ENCODE data around the gene SLC5A11.

Gene SLC5A11

DNA sequence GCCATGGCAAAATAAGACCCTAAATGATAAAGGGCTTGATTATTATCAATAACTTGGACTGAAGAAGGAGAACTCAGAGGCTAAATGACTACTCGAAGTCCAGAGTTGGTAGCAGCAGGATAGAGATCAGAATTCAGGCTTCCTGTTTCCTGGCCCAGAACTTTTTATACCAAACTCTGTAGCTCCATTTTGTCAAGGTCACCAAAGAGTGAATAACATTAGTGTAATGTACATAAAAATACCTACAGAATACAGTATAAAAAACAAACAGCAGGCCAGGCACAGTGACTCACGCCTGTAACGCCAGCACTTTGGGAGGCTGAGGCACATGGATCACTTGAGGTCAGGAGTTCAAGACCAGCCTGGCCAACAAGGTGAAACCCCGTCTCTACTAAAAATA lies 90.4 kb downstream of the SLC5A11 start:
- TF ChIP-seq, protein P1, sequence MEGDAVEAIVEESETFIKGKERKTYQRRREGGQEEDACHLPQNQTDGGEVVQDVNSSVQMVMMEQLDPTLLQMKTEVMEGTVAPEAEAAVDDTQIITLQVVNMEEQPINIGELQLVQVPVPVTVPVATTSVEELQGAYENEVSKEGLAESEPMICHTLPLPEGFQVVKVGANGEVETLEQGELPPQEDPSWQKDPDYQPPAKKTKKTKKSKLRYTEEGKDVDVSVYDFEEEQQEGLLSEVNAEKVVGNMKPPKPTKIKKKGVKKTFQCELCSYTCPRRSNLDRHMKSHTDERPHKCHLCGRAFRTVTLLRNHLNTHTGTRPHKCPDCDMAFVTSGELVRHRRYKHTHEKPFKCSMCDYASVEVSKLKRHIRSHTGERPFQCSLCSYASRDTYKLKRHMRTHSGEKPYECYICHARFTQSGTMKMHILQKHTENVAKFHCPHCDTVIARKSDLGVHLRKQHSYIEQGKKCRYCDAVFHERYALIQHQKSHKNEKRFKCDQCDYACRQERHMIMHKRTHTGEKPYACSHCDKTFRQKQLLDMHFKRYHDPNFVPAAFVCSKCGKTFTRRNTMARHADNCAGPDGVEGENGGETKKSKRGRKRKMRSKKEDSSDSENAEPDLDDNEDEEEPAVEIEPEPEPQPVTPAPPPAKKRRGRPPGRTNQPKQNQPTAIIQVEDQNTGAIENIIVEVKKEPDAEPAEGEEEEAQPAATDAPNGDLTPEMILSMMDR (conservative IDR thresholded peaks at IDR 0.05): no peak
- no peak for TF ChIP-seq ZFX (IDR thresholded peaks at IDR 0.05)
- H3K27ac ChIP-seq: peak overlapping the region; percentile 75

DNA sequence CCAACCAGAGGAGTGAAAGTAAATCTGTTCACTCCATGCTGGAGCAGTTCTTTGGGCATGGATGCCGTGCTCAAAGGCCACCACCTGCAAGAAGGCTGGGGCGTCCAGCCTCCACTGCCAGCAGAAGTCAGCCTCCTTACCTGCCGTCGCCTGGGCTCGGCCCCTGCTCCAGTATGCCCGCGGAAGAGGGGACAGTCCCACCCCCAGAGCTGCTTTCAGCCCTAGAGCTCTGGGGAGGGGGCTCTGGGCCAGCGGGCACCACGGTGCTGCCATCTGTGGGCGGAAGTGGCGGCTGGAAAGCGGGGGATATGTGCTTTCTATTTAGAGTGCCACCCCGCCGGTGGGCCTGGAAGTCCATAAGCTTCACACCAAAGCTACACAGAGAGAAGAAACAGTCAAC lies 93.5 kb downstream of the SLC5A11 start:
- H3K27ac ChIP-seq: no peak overlapping the region
- TF ChIP-seq, protein P1 (conservative IDR thresholded peaks at IDR 0.05): no peak
- TF ChIP-seq ZFX (IDR thresholded peaks at IDR 0.05): no peak

DNA sequence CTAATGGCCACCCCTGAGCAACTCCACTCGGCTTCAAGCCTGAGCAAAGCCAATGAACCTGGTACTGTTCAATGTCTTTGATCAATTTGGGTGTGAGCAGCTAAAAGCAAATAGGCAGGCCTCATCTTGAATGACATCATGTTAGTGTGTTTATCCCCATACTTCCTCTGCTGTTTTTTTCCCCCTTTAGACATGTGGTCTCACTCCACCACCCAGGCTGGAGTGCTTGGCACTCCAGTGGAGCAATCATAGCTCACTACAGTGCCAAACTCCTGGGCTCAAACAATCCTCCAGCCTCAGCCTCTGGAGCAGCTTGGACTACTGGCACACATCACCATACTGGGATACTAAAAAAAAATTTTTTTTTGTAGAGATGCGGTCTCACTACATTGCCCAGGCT lies 94.0 kb downstream of the SLC5A11 start:
- H3K27ac ChIP-seq: no peak overlapping the region
- no peak for TF ChIP-seq ZFX (IDR thresholded peaks at IDR 0.05)
- TF ChIP-seq, protein P1 (conservative IDR thresholded peaks at IDR 0.05): no peak

DNA sequence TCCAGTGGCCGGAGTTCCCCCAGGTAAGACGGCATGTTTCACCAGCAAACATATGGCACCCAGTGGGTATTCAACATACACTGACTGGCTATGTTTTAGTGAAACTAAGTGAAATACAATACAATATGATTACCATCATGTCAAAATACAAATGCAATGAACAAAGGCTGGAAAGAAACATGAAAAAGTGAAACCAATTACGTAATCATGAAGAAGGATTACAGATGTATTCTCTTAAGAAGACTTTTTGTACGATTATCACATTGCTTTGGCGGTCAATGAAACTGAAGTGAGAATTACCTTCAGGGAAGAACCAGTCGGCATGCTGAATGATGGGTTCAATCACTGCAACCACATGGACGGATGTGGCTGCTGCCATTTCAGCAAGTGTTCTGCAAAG lies 97.7 kb downstream of the SLC5A11 start:
- H3K27ac ChIP-seq: no peak overlapping the region
- TF ChIP-seq ZFX (IDR thresholded peaks at IDR 0.05): no peak
- TF ChIP-seq, protein P1 (conservative IDR thresholded peaks at IDR 0.05): no peak

DNA sequence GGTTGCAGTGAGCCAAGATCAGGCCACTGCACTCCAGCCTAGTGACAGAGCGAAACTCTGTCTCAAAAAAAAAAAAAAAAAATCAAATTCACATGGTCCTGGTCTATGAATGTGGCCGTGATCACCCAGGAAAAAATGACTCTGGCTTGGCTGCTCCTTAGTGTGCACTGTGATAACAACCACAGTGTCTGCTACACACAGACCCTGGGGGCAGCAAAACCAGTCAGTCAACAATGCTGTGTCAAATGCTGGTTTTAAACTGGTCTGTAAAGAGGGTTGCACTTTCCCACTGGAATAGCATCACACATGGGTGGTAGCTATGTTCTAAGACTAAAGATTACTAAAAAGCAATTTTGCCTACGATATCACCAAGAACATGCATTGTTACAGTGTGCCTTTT lies 98.4 kb downstream of the SLC5A11 start:
- no peak for TF ChIP-seq ZFX (IDR thresholded peaks at IDR 0.05)
- TF ChIP-seq, protein P1 (conservative IDR thresholded peaks at IDR 0.05): no peak

DNA sequence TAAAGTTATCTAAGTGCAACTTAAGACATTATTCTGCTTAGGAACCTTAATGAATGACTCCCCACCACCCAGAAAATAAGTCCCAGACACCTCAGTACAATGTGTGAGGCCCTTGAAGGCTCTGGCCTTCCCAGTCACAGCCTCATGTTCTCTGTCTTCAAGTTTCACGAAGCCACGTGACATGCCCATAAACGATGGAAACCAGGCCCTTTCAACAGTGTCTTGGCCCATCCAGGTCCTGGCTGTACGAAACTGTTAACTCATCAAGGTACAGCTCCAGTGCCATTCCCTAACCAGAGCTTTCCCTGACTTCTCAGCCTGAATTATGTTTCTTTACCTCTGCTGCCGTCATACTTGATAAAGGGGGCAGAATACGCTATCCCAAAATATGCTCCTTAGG lies 100.4 kb downstream of the SLC5A11 start:
- TF ChIP-seq, protein P1 (conservative IDR thresholded peaks at IDR 0.05): no peak
- no peak for TF ChIP-seq ZFX (IDR thresholded peaks at IDR 0.05)

More for the DNA sequence above, 98.4 kb downstream of the SLC5A11 start:
- no peak overlapping the region for H3K27ac ChIP-seq

DNA sequence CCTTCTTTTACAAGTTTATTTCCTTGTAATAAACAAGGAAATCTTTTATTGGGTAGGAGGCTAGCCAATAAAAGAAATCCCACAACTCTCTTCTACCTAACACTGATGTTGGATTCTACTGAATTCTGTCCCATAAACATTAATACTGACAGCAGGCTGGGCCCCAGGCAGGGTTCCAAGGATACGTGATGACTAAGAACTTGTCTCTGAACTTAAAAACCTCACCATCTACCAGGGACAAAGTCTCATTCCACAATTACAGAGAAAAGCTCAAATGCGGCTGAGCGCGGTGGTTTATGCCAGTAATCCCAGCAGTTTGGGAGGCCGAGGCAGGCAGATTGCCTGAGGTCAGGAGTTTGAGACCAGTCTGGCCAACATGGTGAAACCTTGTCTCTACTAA lies 104.5 kb downstream of the SLC5A11 start:
- TF ChIP-seq, protein P1 (conservative IDR thresholded peaks at IDR 0.05): no peak
- TF ChIP-seq ZFX (IDR thresholded peaks at IDR 0.05): no peak
- no peak overlapping the region for H3K27ac ChIP-seq

More for the DNA sequence above, 100.4 kb downstream of the SLC5A11 start:
- no peak overlapping the region for H3K27ac ChIP-seq
